Measurements from ENCODE around the gene SPINK7.
"Not testable (repeated sequence)": the region's sequence is repeated elsewhere in the genome, so short reads cannot be mapped to it uniquely, and the experiment has no call there.

The SPINK7 gene

DNA sequence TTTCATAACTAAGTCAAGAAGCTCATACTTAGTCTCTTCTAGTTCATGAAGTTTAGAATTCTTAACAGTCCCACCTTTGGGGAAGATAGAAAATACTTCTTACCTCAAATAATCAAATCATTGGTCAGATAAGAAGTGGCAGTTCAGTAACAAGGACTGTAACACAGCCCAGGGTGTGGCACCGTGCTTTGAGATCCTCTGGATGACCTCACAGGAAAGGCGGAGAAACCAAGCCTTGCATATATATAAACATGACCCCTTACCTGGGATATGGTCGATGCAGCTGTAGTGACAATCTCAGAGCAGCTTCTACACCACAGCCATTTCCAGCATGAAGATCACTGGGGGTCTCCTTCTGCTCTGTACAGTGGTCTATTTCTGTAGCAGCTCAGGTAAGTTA, at the start of gene SPINK7:
Gene SPINK7 (plus strand): TSS at position 271 of the 400 bp plus-strand sequence. CDS start 61 bp downstream, at position 332.
- no peak for FAIRE-seq
- no peak for DNase-seq (ENCODE audit: extremely low spot score, insufficient read length, low read depth)

GRCh38 chr5:148267962-148268361, 44.3 kb upstream of the SPINK7 start:
- DNase-seq (ENCODE audit: extremely low spot score, insufficient read length, low read depth) = no peak
- no peak for FAIRE-seq

GRCh38 chr5:148268566-148268965, 43.7 kb upstream of the SPINK7 start, which contains the start of gene SPINK13:
Gene SPINK13, plus strand, starts transcription at chr5:148268794. Its CDS starts 1,279 bp downstream, at chr5:148270073.
- DNase-seq (ENCODE audit: extremely low spot score, insufficient read length, low read depth) (no peak), FAIRE-seq (no peak)

- not testable (repeated sequence) for FAIRE-seq; DNase-seq (ENCODE audit: extremely low spot score, insufficient read length, low read depth)
Observed at GRCh38 chr5:148275129-148275528, 37.1 kb upstream of the SPINK7 start.

DNA sequence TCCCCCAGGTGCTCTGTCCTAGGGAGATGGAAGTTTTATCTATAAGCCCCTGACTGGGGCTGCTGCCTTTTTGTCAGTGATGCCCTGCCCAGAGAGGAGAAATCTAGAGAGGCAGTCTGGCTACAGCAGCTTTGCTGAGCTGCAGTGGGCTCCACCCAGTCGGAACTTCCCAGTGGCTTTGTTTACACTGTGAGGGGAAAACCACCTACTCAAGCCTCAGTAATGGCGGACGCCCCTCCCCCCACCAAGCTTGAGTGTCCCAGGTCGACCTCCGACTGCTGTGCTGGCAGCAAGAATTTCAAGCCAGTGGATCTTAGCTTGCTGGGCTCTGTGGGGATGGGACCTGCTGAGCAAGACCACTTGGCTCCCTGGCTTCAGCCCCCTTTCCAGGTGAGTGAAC, 31.3 kb upstream of the SPINK7 start:
- DNase-seq (ENCODE audit: extremely low spot score, insufficient read length, low read depth); FAIRE-seq: not testable (repeated sequence)

GRCh38 chr5:148281336-148281735, 30.9 kb upstream of the SPINK7 start:
- not testable (repeated sequence) for FAIRE-seq; DNase-seq (ENCODE audit: extremely low spot score, insufficient read length, low read depth)

- no peak for DNase-seq (ENCODE audit: extremely low spot score, insufficient read length, low read depth)
- no peak for FAIRE-seq
Observed at GRCh38 chr5:148290271-148291195, 21.7 kb upstream of the SPINK7 start.

DNA sequence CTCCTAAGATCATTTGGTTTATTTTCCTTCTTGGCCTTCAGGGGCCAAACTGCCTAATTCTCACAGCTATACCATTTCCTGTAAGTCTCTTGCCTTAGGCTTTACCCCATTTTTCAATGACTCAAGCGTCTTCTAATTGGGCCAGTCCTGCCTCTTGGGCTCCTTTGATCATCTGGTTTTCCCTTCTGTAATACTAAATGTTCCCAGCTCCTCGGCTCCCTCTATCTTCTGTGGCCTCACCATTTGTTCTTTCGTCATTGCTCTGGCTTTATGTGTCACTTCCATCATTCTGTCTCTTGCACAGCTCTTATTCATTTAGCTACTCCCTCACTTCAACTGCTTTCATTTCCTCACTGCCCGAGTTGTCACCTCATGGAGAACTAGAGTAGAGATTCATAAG, 14.5 kb upstream of the SPINK7 start:
- FAIRE-seq (no peak), DNase-seq (ENCODE audit: extremely low spot score, insufficient read length, low read depth) (no peak)

GRCh38 chr5:148306446-148306845, 5.8 kb upstream of the SPINK7 start:
- DNase-seq (ENCODE audit: extremely low spot score, insufficient read length, low read depth) (no peak), FAIRE-seq (no peak)

DNA sequence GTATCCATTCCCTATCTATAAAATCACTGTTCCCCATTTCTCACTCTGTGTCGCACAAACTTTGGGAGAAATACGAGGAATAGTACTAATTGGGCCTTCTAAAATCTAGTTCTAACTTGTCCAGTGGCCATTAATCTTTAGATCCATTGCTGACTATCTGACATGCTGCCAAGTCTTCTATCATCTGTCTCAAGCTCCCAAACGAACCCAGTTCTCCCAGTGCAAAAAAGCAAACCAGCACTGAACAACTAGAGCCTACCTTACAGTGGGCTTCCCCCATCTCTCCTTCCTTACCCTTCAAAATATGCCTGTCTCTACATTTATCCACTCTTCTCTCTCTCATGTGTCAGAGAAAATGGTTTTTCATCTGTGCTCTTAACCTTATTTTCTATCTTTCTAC, 3.2 kb upstream of the SPINK7 start:
- FAIRE-seq (no peak), DNase-seq (ENCODE audit: extremely low spot score, insufficient read length, low read depth) (no peak)

- FAIRE-seq = no peak
- DNase-seq (ENCODE audit: extremely low spot score, insufficient read length, low read depth) = no peak
Observed at GRCh38 chr5:148309746-148310145, 2.5 kb upstream of the SPINK7 start.

- DNase-seq (ENCODE audit: extremely low spot score, insufficient read length, low read depth) (no peak), FAIRE-seq (no peak)
Observed at GRCh38 chr5:148311484-148311883, 739 bp upstream of the SPINK7 start.

DNA sequence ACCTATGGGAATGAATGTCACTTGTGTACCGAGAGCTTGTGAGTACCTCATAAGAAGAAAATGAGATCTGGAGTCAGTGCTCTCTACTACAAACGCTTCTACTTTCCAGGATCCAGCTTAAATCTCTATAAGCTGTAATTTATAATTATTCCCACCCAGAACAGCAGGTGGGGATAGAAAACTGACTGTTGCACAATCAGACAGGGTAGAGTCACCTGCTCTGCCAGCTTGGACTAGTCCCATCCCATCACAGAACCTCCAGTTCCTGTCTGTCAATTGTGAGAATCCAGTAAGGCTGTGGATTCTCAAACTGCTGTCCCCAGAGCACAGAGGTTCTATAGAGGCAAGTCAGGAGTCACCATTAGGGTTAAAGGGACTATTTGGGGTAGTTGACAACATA, 2.0 kb downstream of the SPINK7 start:
- DNase-seq (ENCODE audit: extremely low spot score, insufficient read length, low read depth) (no peak), FAIRE-seq (no peak)

DNA sequence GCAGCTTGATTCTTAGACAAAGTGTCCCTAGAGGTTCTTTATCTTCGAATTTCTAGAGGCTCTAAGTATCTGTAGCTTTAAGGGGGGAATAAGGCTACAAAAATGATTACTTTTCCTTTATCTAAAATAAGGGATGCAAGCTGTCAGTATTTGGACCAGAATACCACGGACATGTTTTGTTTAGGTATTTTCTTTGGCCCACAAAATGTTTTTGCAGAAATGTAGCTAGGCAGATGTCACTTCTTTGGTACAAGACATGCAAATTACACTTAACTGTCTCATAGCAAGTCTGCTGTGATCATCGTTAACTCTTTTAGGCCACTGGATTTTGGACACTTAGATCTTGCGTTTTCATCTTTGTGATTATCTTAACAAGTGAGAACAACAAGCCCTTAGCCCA, 2.5 kb downstream of the SPINK7 start:
- no peak for FAIRE-seq
- DNase-seq (ENCODE audit: extremely low spot score, insufficient read length, low read depth) = no peak

DNA sequence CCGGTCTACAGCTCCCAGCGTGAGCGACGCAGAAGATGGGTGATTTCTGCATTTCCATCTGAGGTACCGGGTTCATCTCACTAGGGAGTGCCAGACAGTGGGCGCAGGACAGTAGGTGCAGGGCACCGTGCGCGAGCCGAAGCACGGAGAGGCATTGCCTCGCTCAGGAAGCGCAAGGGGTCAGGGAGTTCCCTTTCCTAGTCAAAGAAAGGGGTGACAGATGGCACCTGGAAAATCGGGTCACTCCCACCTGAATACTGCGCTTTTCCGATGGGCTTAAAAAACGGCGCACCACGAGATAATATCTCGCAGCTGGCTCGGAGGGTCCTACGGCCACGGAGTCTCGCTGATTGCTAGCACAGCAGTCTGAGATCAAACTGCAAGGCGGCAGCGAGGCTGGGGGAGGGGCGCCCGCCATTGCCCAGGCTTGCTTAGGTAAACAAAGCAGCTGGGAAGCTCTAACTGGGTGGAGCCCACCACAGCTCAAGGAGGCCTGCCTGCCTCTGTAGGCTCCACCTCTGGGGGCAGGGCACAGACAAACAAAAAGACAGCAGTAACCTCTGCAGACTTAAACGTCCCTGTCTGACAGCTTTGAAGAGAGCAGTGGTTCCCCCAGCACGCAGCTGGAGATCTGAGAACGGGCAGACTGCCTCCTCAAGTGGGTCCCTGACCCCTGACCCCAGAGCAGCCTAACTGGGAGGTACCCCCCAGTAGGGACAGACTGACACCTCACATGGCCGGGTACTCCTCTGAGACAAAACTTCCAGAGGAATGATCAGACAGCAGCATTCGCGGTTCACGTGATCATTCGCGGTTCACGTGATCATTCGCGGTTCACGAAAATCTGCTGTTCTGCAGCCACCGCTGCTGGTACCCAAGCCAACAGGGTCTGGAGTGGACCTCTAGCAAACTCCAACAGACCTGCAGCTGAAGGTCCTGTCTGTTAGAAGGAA, 8.1 kb downstream of the SPINK7 start:
- DNase-seq (ENCODE audit: extremely low spot score, insufficient read length, low read depth); FAIRE-seq: not testable (repeated sequence)

DNA sequence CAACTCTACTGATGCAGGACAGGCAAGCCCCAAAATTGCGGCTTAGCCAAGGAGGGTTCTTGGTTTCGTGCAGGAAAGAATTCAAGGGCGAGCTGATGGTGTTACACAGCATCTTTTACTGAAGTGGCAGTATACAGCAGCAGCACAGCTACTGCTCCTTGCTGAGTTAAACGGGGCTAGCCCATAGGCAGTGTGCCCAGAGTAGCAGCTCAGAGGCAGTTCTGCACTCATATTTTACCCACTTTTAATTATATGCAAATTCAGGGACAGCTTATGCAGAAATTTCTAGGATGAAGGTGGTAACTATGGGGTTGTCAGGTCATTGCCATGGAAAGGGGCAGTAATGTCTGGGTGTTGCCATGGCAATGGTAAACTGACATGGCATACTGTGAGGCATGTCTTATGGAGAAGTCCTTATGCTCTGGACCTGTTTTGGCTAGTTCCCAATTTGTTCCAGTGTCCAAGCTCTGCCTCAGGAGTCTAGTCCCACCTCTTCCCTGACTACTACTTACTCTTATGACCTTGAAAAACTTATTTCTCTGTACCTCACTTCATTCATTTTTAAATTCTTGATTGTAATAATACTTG, 21.1 kb downstream of the SPINK7 start:
- no peak for FAIRE-seq
- DNase-seq (ENCODE audit: extremely low spot score, insufficient read length, low read depth) = no peak

GRCh38 chr5:148335259-148335658, 23.0 kb downstream of the SPINK7 start, which contains the start of gene SPINK9:
Gene SPINK9, plus strand, starts transcription at chr5:148335559. Its CDS starts 55 bp downstream, at chr5:148335614.
- no peak for DNase-seq (ENCODE audit: extremely low spot score, insufficient read length, low read depth)
- FAIRE-seq = no peak

DNA sequence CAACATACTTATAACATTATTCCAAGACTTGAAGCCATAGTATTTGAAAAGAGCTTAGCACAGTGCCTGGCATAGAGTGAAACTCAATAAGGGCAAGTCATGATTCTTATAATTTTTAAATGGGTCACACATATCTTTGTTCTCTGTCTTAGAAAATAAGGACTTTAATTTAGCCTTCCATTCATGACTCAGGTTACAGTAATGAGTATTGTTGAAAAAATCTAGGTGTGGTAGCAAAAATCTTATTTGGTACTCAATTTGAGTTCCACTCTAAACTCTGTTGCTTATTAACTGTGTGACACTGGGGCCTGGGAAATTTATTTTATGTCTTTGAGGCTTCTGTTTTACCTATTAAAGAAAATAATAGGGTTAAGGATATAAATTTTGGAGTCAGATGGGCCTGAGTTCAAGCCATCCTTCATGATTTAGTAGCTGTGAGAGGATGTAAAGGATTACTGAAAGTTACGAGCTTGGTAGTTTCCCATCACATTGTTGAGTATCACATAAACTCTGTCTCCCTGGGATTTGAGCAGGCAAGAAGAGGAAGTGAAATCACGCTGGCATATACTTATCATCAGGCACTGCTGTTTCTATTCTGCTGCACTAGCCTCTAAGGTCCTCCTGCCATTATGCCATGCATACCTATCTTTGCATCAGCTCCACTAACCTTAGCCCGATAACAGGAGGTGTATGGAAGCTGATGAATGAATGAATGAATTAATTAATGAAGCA, 24.6 kb downstream of the SPINK7 start:
- DNase-seq (ENCODE audit: extremely low spot score, insufficient read length, low read depth) (no peak), FAIRE-seq (no peak)

DNA sequence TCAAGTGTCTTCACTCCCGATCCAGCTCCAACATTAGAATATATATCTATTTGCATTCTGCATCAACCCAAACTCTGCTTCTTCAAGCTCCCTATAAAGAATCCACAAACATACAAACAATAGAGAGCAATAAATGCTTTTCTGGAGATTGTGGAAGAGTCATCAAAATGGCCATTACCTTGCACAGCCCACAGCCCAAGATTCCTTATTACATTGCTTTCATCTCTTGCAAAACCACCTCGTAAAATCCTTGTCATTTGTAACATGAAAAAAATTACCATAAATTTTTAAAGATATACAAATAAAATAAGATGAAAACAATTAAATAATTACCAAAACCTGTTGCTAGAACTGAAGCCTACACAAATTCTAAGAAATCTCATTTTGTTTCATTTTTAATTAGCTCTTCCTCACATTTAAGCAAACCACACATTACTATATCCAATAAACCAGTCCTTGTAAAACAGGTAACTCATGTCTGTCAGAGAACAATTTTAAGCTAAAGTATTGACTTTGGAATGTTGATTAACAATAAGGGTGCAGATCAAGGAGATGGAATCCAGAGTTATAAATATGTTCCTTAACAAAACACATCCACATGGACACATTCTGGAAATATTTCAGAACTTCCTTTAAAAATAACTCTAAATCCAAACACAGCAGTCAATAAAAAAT, 30.3 kb downstream of the SPINK7 start:
- DNase-seq (ENCODE audit: extremely low spot score, insufficient read length, low read depth) (no peak), FAIRE-seq (no peak)
